Hematopoietic multipotent progenitor cell treated with erythropoietin and hydrocortisone succinate and interleukin-3 and kit ligand, for 17 days (in vitro differentiated cells): Measurements from ENCODE around the gene ISOC2.

Experiments used
- DNase-seq: peaks from one replicate; pipeline ENCODE4 v3.0.0-alpha.2; 2015; ENCODE audit warnings: low spot score

Gene ISOC2

DNA sequence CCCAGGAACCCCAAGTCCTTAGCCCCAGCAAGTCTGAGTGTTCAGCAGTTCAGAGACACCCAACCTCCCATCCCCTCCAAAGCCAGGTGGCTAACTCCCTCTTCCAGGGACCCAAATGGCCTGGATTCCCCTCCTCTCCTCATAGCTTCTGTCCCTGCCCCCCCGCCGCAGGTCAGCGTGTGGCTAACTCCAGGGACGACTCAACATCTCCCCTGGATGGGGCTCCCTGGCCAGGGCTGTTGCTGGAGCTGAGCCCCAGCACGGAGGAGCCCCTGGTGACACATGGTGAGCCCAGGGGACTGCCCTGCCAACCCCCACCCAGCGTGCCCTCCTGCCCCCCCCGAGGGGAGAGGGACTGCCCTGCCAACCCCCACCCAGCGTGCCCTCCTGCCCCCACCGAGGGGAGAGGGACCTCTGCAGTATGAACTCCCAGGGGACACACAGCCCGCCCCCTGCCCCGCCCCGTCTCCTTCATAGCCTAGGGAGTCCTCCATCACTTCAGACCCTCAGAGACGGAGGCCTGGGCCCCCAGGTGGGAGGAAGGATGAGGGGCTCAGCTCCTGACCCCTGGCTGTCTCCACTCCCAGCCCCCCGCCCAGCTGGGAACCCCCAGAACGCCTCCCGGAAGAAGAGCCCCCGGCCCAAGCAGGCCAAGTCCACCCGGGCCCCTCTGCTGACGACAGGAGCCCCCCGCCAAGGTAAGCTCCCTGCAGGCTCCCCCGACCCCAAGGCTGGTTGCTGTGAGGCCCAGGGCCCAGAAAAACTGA, 28.5 kb upstream of the ISOC2 start:
- DNase-seq = no peak

- no peak for DNase-seq
Measured at GRCh38 chr19:55488986-55489710, 27.7 kb upstream of the ISOC2 start.

GRCh38 chr19:55487924-55488687, 26.7 kb upstream of the ISOC2 start, which contains the start of gene SSC5D:
Gene SSC5D (plus strand): TSS chr19:55488436. CDS start chr19:55488590, 154 bp downstream.
- no peak for DNase-seq

GRCh38 chr19:55486971-55487923, 25.8 kb upstream of the ISOC2 start:
- DNase-seq = no peak

GRCh38 chr19:55486043-55486970, 24.9 kb upstream of the ISOC2 start:
- no peak for DNase-seq

GRCh38 chr19:55485439-55486011, 24.1 kb upstream of the ISOC2 start:
- no peak for DNase-seq

DNA sequence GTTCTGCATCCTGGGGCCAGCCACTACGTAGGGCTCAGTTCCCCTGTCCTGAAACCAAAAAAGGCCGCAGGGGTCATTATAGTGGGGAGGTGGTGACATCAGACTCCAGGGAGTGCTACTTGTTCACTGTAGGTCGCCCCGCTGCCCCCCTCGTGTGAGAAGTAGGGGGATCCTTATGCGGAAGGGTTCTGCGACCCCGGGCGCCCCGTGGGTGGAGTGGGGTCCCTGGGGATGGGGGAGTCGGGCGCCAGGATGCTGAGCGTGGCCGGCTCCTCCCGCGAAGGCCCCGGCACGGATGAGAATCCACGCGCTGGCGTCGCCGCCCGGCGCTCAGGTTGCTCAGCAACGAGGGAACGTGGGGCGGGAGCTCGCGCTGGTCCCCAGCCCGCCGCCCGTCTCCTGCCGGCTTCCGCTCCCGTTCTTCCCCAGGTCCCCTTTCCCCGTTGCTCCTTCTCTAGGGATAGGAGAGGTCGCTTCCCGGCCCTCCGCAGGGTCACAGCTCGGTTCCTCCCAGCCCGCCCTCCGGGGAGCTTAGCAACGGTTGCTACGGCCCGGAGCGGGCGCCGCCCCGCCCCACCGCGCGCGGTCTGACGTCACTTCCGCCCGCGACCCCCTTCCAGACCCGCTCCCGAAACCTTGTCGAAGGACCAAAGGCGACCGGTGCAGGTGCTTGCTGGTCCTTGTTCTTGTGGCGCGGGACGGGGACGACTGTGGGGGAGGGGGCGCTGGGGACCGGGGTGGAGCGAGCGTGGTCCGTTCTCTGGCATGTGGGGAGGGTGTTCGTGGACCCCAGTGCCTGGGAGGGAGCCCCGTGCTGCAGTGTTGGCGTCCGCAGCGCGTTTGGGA, 23.4 kb upstream of the ISOC2 start, which contains the start of gene NAT14:
Gene NAT14 (plus strand): TSS at position 596 of the 846 bp plus-strand sequence. CDS start 521 bp downstream, outside the sequence.
- DNase-seq = peak; percentile 14

DNA sequence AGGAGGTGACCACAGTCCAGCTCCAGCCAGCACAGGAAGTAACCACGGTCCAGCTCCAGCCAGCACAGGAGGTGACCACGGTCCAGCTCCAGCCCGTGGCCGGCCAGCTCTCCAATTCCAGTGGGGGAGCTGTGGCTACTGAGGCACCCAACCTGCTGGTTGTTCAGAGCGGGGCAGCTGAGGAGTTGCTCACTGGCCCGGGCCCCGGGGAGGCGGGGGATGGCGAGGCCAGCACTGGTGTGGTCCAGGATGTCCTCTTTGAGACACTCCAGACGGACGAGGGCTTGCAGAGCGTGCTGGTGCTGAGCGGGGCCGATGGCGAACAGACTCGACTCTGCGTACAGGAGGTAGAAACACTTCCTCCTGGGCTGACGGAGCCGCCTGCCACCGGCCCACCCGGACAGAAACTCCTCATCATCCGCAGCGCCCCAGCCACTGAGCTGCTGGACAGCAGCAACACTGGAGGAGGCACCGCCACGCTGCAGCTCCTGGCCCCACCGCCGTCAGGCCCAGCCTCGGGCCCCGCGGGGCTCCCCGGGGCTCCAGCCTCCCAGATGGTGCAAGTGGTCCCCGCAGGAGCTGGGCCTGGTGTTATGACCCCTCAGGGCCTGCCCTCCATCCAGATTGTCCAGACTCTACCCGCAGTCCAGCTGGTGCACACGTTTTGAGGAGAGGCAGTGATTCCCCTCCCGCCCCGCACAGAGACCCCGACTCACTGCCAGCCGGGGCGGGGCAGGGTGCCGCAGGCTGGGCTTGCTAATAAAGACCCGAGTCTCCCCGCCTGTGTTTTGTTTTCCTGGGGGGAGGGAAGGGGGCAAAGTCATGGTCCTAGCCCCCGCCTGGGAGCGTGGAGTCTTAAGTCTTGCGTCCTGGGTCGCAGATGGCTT, 22.5 kb upstream of the ISOC2 start:
- no peak for DNase-seq

DNA sequence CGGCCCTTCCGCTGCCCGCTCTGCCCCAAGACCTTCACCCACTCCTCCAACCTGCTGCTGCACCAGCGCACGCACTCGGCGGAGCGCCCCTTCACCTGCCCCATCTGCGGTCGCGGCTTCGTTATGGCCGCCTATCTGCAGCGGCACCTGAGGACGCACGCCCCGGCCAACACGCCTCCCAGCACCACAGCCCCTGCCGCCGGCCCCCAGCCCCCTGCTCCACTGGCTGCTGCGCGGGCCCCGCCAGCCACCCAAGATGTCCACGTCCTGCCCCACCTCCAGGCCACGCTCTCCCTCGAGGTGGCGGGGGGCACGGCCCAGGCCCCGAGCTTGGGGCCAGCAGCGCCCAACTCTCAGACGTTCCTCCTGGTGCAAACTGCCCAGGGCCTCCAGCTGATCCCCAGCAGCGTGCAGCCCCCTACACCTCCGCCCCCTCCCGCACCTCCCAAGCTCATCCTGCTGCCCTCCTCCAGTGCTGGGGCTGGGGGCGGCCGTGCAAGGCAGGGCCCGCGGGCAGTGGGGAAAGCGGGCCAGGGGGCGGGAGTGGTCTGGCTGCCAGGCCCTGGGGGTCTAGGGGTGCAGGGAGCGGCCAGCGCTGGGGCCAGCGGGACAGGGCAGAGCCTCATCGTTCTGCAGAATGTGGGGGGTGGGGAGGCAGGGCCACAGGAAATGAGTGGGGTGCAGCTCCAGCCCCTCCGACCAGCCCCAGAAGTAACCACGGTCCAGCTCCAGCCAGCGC, 21.7 kb upstream of the ISOC2 start:
- DNase-seq = no peak

DNA sequence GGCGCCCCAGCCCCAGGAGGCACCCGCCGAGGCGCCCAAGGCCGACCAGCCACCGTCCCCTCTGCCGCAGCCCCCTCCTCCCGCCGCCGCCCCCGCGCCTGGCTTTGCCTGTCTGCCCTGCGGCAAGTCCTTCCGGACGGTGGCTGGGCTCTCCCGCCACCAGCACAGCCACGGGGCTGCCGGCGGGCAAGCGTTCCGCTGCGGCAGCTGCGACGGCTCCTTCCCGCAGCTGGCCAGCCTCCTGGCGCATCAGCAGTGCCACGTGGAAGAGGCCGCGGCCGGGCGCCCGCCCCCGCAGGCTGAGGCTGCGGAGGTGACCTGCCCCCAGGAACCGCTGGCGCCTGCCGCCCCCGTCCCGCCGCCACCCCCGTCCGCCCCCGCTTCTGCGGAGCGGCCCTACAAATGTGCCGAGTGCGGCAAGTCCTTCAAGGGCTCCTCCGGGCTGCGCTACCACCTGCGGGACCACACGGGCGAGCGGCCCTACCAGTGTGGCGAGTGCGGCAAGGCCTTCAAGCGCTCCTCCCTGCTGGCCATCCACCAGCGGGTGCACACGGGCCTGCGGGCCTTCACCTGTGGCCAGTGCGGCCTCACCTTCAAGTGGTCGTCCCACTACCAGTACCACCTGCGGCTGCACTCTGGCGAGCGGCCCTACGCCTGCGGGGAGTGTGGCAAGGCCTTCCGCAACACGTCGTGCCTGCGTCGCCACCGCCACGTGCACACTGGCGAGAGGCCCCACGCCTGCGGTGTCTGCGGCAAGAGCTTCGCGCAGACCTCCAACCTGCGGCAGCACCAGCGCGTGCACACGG, 20.9 kb upstream of the ISOC2 start:
- no peak for DNase-seq

- DNase-seq = no peak
Measured at GRCh38 chr19:55481794-55482155, 20.3 kb upstream of the ISOC2 start.

DNA sequence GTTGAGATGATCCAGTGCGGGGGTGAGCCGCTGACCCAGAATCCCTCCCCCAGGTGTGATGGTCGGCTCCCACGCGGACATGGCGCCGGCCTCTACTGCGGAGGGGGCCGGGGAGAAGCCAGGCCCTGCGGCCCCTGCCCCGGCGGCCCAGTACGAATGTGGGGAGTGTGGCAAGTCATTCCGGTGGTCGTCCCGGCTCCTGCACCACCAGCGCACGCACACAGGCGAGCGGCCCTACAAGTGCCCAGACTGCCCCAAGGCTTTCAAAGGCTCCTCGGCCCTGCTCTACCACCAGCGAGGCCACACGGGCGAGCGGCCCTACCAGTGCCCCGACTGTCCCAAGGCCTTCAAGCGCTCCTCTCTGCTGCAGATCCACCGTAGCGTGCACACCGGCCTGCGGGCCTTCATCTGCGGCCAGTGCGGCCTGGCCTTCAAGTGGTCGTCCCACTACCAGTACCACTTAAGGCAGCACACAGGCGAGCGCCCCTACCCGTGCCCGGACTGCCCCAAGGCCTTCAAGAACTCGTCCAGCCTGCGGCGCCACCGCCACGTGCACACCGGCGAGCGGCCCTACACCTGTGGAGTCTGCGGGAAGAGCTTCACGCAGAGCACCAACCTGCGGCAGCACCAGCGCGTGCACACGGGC, 19.8 kb upstream of the ISOC2 start:
- no peak for DNase-seq

DNA sequence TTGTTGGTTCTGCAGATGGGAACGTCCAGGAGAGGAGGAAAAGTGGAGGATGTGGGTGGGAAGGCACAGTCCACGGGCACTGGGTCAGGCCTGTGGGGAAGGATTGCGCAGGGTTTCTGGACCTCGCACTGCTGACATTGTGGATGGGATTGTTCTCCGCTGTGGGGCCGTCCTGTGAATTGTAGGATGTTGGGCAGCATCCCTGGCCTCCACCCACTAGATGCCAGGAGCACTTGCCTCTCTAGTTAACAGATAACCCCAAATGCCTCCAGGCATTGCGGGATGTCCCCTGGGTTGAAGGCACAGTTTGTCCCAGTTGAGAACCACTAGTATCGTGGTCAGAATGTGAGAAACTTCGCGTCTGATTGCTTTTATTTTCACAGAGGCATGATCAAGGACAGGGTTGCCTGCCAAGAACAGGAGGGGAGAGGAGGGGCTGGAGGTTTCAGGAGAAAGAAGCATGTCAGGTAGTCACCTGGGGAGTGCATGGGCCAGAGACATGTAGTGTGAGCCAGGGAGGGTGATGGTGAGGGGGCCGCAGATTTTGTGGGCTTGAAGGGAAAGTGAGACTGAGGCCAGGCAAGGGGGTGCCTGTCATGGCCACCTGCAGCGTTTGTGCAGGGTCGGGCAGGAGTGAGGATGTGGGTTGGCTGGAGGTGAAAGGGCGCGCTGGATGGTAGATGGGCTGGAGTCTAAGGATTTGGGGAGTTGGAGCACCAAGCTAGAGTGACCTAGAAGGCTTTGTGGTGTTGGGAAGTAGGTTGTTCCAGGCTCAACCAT, 18.2 kb upstream of the ISOC2 start:
- DNase-seq = no peak

DNA sequence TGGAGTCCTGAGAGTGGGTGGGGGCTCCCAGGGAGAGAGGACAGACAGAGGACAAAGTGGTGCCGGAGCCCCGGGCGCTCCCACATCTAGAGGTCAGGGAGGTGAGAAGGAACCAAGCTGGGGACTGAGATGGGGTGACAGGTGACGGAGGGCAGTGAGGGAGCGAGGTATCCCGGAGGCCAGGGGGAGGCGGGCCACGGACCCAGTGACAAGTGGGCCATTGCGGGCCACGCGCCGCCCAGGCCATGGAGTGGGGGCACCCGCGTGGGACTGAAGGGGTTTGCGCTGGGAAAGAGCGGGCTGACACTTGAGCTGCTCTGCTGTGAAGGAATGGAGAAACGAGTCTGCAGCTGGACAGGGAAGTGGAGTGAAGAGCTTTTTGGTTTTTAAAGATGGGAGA, 17.6 kb upstream of the ISOC2 start:
- no peak for DNase-seq

- DNase-seq = no peak
Measured at GRCh38 chr19:55478364-55478763, 16.9 kb upstream of the ISOC2 start.
